GM19099 (cell line): ENCODE results near the gene RBFOX2.

Source experiments
- POLR2A ChIP-seq: IDR thresholded peaks from 3 replicates; pipeline ENCODE4 v1.6.1; 2011; ENCODE audit warnings: low read depth; ENCODE audit not compliant: insufficient read length; ENCODE audit errors: extremely low read depth

The RBFOX2 gene

DNA sequence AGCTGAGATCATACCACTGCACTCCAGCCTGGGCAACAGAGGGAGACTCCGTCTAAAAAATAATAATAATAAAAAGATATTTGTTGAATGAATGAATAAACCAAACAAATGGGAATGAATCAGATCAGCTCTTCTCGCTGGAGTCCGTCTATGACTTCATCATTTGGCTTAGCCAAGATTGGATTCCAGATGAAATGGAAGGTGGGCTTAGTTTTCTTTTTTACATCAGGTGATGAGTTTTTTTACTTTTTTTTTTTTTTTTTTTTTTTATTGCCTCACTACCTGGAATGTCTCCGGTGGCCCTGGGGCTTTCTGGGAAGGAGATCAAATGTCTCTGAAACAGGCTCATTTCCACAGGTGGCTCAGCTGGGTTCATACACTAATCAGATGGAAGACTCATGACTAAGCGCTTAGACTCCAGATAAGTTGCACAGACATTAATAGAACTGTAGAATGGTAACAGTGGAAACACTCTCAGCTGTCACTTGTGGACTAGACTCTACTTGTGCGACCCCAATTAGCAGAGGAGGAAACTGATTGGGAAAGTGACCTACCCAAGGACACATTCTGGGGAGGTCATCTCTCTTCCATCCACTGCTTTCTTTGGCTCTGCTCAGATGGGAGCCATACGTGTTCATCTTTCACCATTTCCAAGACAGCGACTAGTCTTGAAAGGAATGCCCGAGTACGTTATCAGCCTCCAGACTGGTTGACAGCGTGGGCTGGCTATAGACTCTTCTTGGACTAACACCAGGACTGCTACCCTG is 20.5 kb upstream of the RBFOX2 start:
- TF ChIP-seq POLR2A, result no peak

DNA sequence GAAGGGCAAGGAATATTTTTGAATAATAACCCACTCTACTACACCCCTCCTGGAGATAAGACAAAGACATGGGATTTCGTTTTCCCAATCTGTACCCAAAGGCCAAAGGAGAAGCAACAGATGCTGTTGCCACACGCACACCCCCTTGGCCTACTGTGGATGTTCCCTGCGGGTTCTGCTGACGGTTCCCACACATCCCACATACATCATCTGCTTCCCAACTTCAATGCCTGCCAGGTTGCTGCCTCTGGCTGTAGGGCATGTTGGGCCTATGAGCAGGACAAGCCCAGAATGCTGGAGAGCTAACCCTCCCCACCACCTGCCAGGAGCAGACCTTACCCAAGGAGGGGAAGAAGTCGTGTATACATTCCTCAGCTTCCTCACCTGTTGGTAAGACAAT is 13.6 kb upstream of the RBFOX2 start:
- no peak for TF ChIP-seq POLR2A

GRCh38 chr22:36039125-36039524 is 10.5 kb upstream of the RBFOX2 start:
- no peak for TF ChIP-seq POLR2A

- no peak for TF ChIP-seq POLR2A
These were observed 8.6 kb upstream of the RBFOX2 start for GRCh38 chr22:36037102-36037758.

GRCh38 chr22:36036167-36036624 is 7.6 kb upstream of the RBFOX2 start:
- TF ChIP-seq POLR2A, result no peak

GRCh38 chr22:36032611-36033010 is 4.0 kb upstream of the RBFOX2 start:
- TF ChIP-seq POLR2A, result no peak

GRCh38 chr22:36029406-36029755 is 757 bp upstream of the RBFOX2 start:
- TF ChIP-seq POLR2A, result no peak

GRCh38 chr22:36027935-36028645 is 534 bp downstream of the RBFOX2 start:
- TF ChIP-seq POLR2A, result no peak

DNA sequence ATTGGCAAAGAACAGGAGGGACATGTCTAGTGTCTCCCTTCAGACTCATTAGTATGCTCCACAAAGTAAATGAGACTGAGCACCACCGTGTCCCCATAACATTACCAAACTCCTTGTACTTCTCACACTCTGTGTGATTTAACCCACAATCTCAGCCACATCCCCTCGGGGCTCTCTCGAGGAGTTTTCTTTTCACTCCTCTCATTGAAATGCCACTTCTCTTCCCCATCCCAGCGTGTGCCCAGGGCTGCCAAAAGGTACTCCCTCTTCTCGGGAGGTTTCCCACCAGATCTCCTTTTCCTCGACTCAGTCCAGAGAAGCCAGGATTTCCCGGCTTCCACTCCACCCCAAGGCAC is 1.1 kb downstream of the RBFOX2 start:
- TF ChIP-seq POLR2A, result no peak

- no peak for TF ChIP-seq POLR2A
These were observed 1.9 kb downstream of the RBFOX2 start for GRCh38 chr22:36026741-36027140.

DNA sequence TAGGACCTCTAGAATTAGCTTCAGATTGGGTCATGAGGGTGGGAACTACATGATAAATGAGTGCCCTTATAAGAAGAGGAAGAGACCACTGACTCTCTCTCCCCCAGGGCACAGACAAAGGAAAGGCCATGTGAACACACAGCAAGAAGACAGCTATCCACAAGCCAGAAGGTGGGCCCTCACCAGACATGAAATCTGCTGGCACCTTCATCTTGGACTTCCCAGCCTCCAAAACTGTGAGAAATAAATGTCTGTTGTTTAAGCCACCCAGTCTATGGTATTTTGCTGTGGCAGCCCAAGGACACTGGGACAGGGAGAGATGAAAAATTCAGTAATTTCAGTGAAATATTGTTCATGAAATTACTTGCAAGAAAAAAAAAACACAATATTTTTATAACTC is 5.9 kb downstream of the RBFOX2 start:
- no peak for TF ChIP-seq POLR2A

GRCh38 chr22:36022162-36022561 is 6.5 kb downstream of the RBFOX2 start:
- TF ChIP-seq POLR2A, result no peak

- no peak for TF ChIP-seq POLR2A
These were observed 6.9 kb downstream of the RBFOX2 start for GRCh38 chr22:36021606-36022153.

DNA sequence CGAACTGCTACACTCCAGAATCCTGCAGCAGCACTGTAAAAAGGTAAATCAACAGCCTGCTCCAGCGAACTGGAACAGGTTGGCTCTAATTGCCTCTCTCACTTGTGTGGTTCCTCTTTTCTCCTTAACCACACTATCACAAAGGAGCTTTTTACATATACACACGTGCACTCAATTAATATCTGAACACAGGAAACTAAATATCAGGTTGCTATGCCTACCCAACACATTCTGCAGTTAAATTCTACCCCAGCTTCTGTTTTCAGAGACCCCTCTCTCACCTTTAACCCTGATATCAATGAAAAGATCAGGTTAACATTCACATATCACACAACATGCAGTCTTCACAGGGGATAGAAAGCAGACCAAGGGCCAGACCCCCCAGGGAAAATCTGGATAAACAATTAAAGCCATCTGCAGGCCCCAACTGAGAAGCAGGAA is 11.0 kb downstream of the RBFOX2 start:
- no peak for TF ChIP-seq POLR2A

DNA sequence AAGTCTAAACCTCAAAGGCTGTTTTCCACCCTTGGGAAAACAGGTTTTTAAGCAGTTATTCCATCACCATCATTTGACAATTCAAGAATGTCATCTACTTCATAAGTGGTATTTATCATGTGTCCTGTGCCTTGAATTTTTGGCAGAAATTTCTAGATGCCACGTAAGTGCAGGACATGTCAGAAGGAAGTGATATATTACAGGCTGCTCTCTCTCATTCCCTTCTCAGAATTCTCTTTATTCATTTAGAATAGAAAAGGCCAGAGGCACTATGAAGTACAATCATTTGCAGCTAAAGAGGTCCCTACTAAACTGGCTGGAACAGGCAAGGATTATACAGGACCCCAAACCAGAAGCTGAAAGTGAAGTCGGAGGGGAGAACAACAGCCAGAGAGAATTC is 11.9 kb downstream of the RBFOX2 start:
- TF ChIP-seq POLR2A, result no peak
